Dermis blood vessel endothelial cell (primary cell): ENCODE measurements around the gene SYCP3. TPM values are rescaled to one million over a fixed set of nuclear protein-coding genes. Genes with fewer than 3 reads are reported as not detected.

Experiments used
- total RNA-seq: library from RNA; depleted of rRNA; stranded (reverse); fragments of >200 nt; gene quantifications from 2 replicates; pipeline ENCODE4 v1.2.3, GENCODE V29; 2014

SYCP3 gene
- total RNA-seq, 1 donor from 2014 or later, result not detected

Other genes with a start within 250 kb of the SYCP3 start
- gene MYBPC1, start 144.5 kb downstream of the SYCP3 start, total RNA-seq, result not detected in 2 replicates
- 28.8 and 29.3 TPM in 2 replicates for gene CHPT1, start 41.8 kb downstream of the SYCP3 start, total RNA-seq
- 28.2 and 37.3 TPM in 2 replicates for gene GNPTAB, start 91.5 kb upstream of the SYCP3 start, total RNA-seq
- gene DRAM1, start 138.1 kb upstream of the SYCP3 start, total RNA-seq, result 22.3 and 30.1 TPM in 2 replicates